K562 (cell line): ENCODE measurements around the gene SAP25. TPM values are rescaled to one million over a fixed set of nuclear protein-coding genes. Genes with fewer than 3 reads are reported as not detected.

Source experiments
- BCLAF1 ChIP-seq, 2 experiments: fragments of 450-650 bp in 1 of 2; IDR thresholded peaks; 2 replicates each; pipeline ENCODE4 v1.6.1; 2011 to 2017; ENCODE audit warnings: low read depth in 2 of 2, antibody characterized with exemption in 1 of 2, borderline replicate concordance in 1 of 2, low read length in 1 of 2, mild to moderate bottlenecking in 1 of 2, mixed read lengths in 1 of 2; ENCODE audit not compliant: control insufficient read depth in 1 of 2
- FIP1L1 ChIP-seq: fragments of 200-400 bp; formaldehyde crosslinking; IDR thresholded peaks from 2 replicates; pipeline ENCODE4 v1.6.1; 2018; ENCODE audit warnings: mild to moderate bottlenecking, low read depth, low read length; ENCODE audit not compliant: poor library complexity, severe bottlenecking
- GABPB1 ChIP-seq: sonication (generic); formaldehyde crosslinking; IDR thresholded peaks from 2 replicates; pipeline ENCODE4 v1.8.0; 2022; ENCODE audit warnings: mild to moderate bottlenecking, missing genetic modification reagents
- GTF2A2 ChIP-seq: IDR thresholded peaks from 2 replicates; pipeline ENCODE4 v1.6.1; 2016; ENCODE audit warnings: mild to moderate bottlenecking, missing genetic modification characterization, missing compliant biosample characterization
- GTF3C2 ChIP-seq: IDR thresholded peaks from 3 replicates; pipeline ENCODE4 v1.6.1; 2011; ENCODE audit warnings: borderline replicate concordance, mild to moderate bottlenecking, moderate library complexity; ENCODE audit not compliant: insufficient read length; ENCODE audit errors: extremely low read depth
- HNRNPH1 ChIP-seq: fragments of 200-400 bp; formaldehyde crosslinking; optimal IDR thresholded peaks from 2 replicates; pipeline ENCODE3; 2017; ENCODE audit warnings: low read depth, mild to moderate bottlenecking, low read length, moderate library complexity
- MLX ChIP-seq, 2 experiments: fragments of 450-650 bp in 1 of 2; sonication (generic) in 1 of 2; formaldehyde crosslinking; conservative IDR thresholded peaks; 2 replicates each; pipeline versions ENCODE4 v1.4.0 to v1.8.1; 2020 to 2022; ENCODE audit warnings: mild to moderate bottlenecking in 1 of 2, missing genetic modification reagents in 1 of 2
- MTF1 ChIP-seq: fragments of 250-450 bp; sonication (Bioruptor Pico); IDR thresholded peaks from 2 replicates; pipeline ENCODE4 v1.9.0; 2021; ENCODE audit warnings: moderate library complexity, mild to moderate bottlenecking, inconsistent platforms, borderline replicate concordance
- SPI1 ChIP-seq: IDR thresholded peaks from 2 replicates; pipeline ENCODE4 v1.6.1; 2011; ENCODE audit warnings: low read depth, low read length, control low read depth, borderline replicate concordance
- STAT6 ChIP-seq: sonication (generic); formaldehyde crosslinking; IDR thresholded peaks from 2 replicates; pipeline ENCODE4 v1.8.1; 2023; ENCODE audit warnings: mild to moderate bottlenecking, missing genetic modification reagents
- TSC22D4 ChIP-seq: fragments of 450-650 bp; IDR thresholded peaks from 2 replicates; pipeline ENCODE4 v1.6.1; 2016; ENCODE audit warnings: missing genetic modification characterization, missing biosample characterization, control low read depth
- ZEB2 ChIP-seq: fragments of 450-650 bp; IDR thresholded peaks from 2 replicates; pipeline ENCODE4 v1.6.1; 2016
- ZNF311 ChIP-seq: fragments of 250-450 bp; sonication (Bioruptor Pico); IDR thresholded peaks from 2 replicates; pipeline ENCODE4 v1.4.0; 2020; ENCODE audit warnings: mild to moderate bottlenecking, moderate library complexity
- ZNF639 ChIP-seq, 2 experiments: fragments of 200-800 bp in 1 of 2; sonication (Bioruptor generic) in 1 of 2; sonication (generic) in 1 of 2; formaldehyde crosslinking in 1 of 2; IDR thresholded peaks in 1 of 2; conservative IDR thresholded peaks in 1 of 2; 2 replicates each; pipeline versions ENCODE4 v1.5.0 to v1.6.1; 2016 to 2020; ENCODE audit warnings: missing compliant biosample characterization in 1 of 2, missing genetic modification characterization in 1 of 2, missing genetic modification reagents in 1 of 2
- polyA plus RNA-seq, 8 experiments: library from polyadenylated mRNA; depleted of rRNA in 4 of 8; stranded (reverse) in 5 of 8; unstranded in 3 of 8; fragments of >200 nt; fragmentation: Nextera tagmentation in 2 of 8; fragmentation: Illumina TruSeq in 1 of 8; extraction: Ambion mirVana in 2 of 8; extraction: Trizol in 1 of 8; gene quantifications; 2 replicates each; pipeline versions ENCODE4 v1.2.1 to v1.2.3, GENCODE V29; 2011 to 2014; ENCODE audit warnings: inconsistent platforms in 1 of 8, missing spikeins in 1 of 8
- total RNA-seq, 7 experiments: library from RNA; depleted of rRNA in 6 of 7; stranded (reverse); fragments of >200 nt in 6 of 7; fragmentation: Illumina TruSeq in 2 of 7; extraction: Trizol in 2 of 7; gene quantifications; 2 replicates each; pipeline versions ENCODE4 v1.2.1 to v1.2.3, GENCODE V29; 2011 to 2021; ENCODE audit warnings: low replicate concordance in 1 of 7

The SAP25 gene
- total and polyA plus RNA-seq, 9 of the 15 experiments (the other 6 are each of a cell fraction or from before 2014, with no cell fraction given): 0.13 to 5.3 (median 0.78) TPM; not detected in 1

GRCh38 chr7:100585511-100586265 is 12.0 kb upstream of the SAP25 start, which contains the start of gene LRCH4 (continued):
- TF ChIP-seq MLX (CRISPR knock-in tag; conservative IDR thresholded peaks at IDR 0.05): peak; percentile 71 to 82; a peak in 1 of 4 replicates
- TF ChIP-seq STAT6: no peak
- TF ChIP-seq HNRNPH1: no peak
- no peak for TF ChIP-seq MTF1
- TF ChIP-seq BCLAF1 (IDR thresholded peaks at IDR 0.05; ENCODE audit: borderline replicate concordance in 1 of 2, control insufficient read depth in 1 of 2, low read depth in 2 of 2, low read length in 1 of 2): no peak
- TF ChIP-seq GABPB1: peak; percentile 85
- TF ChIP-seq ZNF311: no peak
- TF ChIP-seq FIP1L1: peak; percentile 95
- no peak for TF ChIP-seq GTF3C2
- peak; percentile 87 for TF ChIP-seq ZEB2
- TF ChIP-seq TSC22D4 (tag): no peak
- TF ChIP-seq SPI1: no peak
- peak in 1 of 2 experiments; percentile 97; a peak in 2 of 4 replicates for TF ChIP-seq ZNF639 (CRISPR knock-in tag; conservative IDR thresholded peaks at IDR 0.05 in 1 of 2, IDR thresholded peaks at IDR 0.05 in 1 of 2)
- TF ChIP-seq GTF2A2 (tag): no peak
